Kidney capillary endothelial cell (primary cell): Measurements from ENCODE around the gene SEC23B.
"Not testable (repeated sequence)": the region's sequence is repeated elsewhere in the genome, so short reads cannot be mapped to it uniquely, and the experiment has no call there.

ENCODE experiments used
- DNase-seq: peaks from one replicate; pipeline ENCODE4 v3.0.0-alpha.2; 2018; ENCODE audit warnings: low spot score

Gene SEC23B

GRCh38 chr20:18507218-18508191, at the start of gene SEC23B:
Gene SEC23B (plus strand): TSS chr20:18507940. CDS start chr20:18510836, 2,896 bp downstream.
- DNase-seq, result peak; percentile 98

GRCh38 chr20:18465536-18466200, 42.1 kb upstream of the SEC23B start:
- no peak for DNase-seq

GRCh38 chr20:18466574-18466893, 41.2 kb upstream of the SEC23B start:
- no peak for DNase-seq

GRCh38 chr20:18466894-18467730, 40.6 kb upstream of the SEC23B start, which contains the start of the genes DZANK1 and POLR3F:
Gene DZANK1 (minus strand): TSS chr20:18467030. CDS start chr20:18465358, 1,672 bp downstream.
Gene POLR3F (plus strand): TSS chr20:18467390. CDS start chr20:18467507, 117 bp downstream.
- DNase-seq, result peak; percentile 96

- DNase-seq, result no peak
Observed at GRCh38 chr20:18477218-18477617, 30.5 kb upstream of the SEC23B start.

- DNase-seq, result no peak
Observed at GRCh38 chr20:18477821-18478220, 29.9 kb upstream of the SEC23B start.

- no peak for DNase-seq
Observed at GRCh38 chr20:18481596-18481995, 26.1 kb upstream of the SEC23B start.

- DNase-seq, result no peak
Observed at GRCh38 chr20:18488301-18488700, 19.4 kb upstream of the SEC23B start.

- no peak for DNase-seq
Observed at GRCh38 chr20:18496042-18496441, 11.7 kb upstream of the SEC23B start.

- peak; percentile 78 for DNase-seq
Observed at GRCh38 chr20:18496740-18497592, 10.8 kb upstream of the SEC23B start, which contains the start of gene RBBP9. Gene RBBP9 (minus strand): TSS chr20:18497225. CDS start chr20:18497167, 58 bp downstream.

GRCh38 chr20:18497603-18498002, 10.1 kb upstream of the SEC23B start:
- DNase-seq, result no peak

GRCh38 chr20:18501672-18502071, 6.1 kb upstream of the SEC23B start:
- DNase-seq, result not testable (repeated sequence)

- DNase-seq, result no peak
Observed at GRCh38 chr20:18504479-18505060, 3.2 kb upstream of the SEC23B start.

- DNase-seq, result no peak
Observed at GRCh38 chr20:18506744-18507143, 996 bp upstream of the SEC23B start.

- DNase-seq, result no peak
Observed at GRCh38 chr20:18511571-18511970, 3.8 kb downstream of the SEC23B start.

GRCh38 chr20:18513208-18513607, 5.5 kb downstream of the SEC23B start:
- no peak for DNase-seq

GRCh38 chr20:18514127-18514526, 6.4 kb downstream of the SEC23B start:
- DNase-seq, result no peak

GRCh38 chr20:18515973-18516372, 8.2 kb downstream of the SEC23B start:
- no peak for DNase-seq

- not testable (repeated sequence) for DNase-seq
Observed at GRCh38 chr20:18522066-18522465, 14.3 kb downstream of the SEC23B start.

- no peak for DNase-seq
Observed at GRCh38 chr20:18523066-18523465, 15.3 kb downstream of the SEC23B start.

GRCh38 chr20:18524646-18525045, 16.9 kb downstream of the SEC23B start:
- no peak for DNase-seq
